WTC11 (cell line): Measurements from ENCODE around the gene PLPP1. TPM values are rescaled to one million over a fixed set of nuclear protein-coding genes. Genes with fewer than 3 reads are reported as not detected.

Source experiments
- ATAC-seq: fragments of 200-7000 bp; cut with Tn5 transposase; 2 replicates; pipeline ENCODE4 v1.10.0; 2021; ENCODE audit warnings: mild to moderate bottlenecking, moderate library complexity
- CTCF ChIA-PET: fragments of 300-600 bp; sonication (Branson Sonifier 250); formaldehyde crosslinking; loops from one replicate; lab custom pipeline; 2021; ENCODE audit warnings: antibody characterized with exemption; lab: Charles Lee
- POLR2A ChIA-PET: fragments of 350-600 bp; sonication (Branson Sonifier 250); formaldehyde crosslinking; loops from one replicate; lab custom pipeline; 2021; ENCODE audit warnings: antibody characterized with exemption; lab: Charles Lee
- DNase-seq: peaks from one replicate; pipeline ENCODE4 v3.0.0; 2021; ENCODE audit warnings: low spot score
- H3K27ac Mint-ChIP-seq: 2 replicates; pipeline ENCODE4 v1.8.0; 2021; ENCODE audit warnings: mixed read lengths
- H3K27me3 Mint-ChIP-seq: 2 replicates; pipeline ENCODE4 v1.8.0; 2021; ENCODE audit warnings: low read depth, mild to moderate bottlenecking, moderate library complexity, mixed read lengths
- H3K36me3 Mint-ChIP-seq: 2 replicates; pipeline ENCODE4 v1.8.0; 2021; ENCODE audit warnings: mixed read lengths
- H3K4me1 Mint-ChIP-seq: 2 replicates; pipeline ENCODE4 v1.8.0; 2022; ENCODE audit warnings: mixed read lengths
- H3K4me3 Mint-ChIP-seq: 2 replicates; pipeline ENCODE4 v1.8.0; 2021; ENCODE audit warnings: mild to moderate bottlenecking, moderate library complexity, mixed read lengths
- H3K9me3 Mint-ChIP-seq: 2 replicates; pipeline ENCODE4 v1.8.0; 2021; ENCODE audit warnings: mixed read lengths
- AFF4 ChIP-seq: sonication (generic); formaldehyde crosslinking; IDR thresholded peaks from 2 replicates; pipeline ENCODE4 v1.8.1; 2023; ENCODE audit warnings: mild to moderate bottlenecking, missing genetic modification reagents, borderline replicate concordance
- AR ChIP-seq: fragments of 250-450 bp; sonication (Bioruptor Pico); IDR thresholded peaks from 2 replicates; pipeline ENCODE4 v1.9.0; 2021; ENCODE audit warnings: mild to moderate bottlenecking
- ATF2 ChIP-seq: sonication (generic); formaldehyde crosslinking; IDR thresholded peaks from 2 replicates; pipeline ENCODE4 v1.8.1; 2022; ENCODE audit warnings: low read depth, missing genetic modification reagents, borderline replicate concordance
- ERG ChIP-seq: fragments of 250-450 bp; sonication (Bioruptor Pico); IDR thresholded peaks from 2 replicates; pipeline ENCODE4 v1.8.0; 2021; ENCODE audit warnings: mild to moderate bottlenecking
- ETV6 ChIP-seq: sonication (generic); formaldehyde crosslinking; IDR thresholded peaks from 2 replicates; pipeline ENCODE4 v1.8.1; 2022; ENCODE audit warnings: mild to moderate bottlenecking, missing genetic modification reagents
- FOXP1 ChIP-seq: sonication (generic); formaldehyde crosslinking; IDR thresholded peaks from 2 replicates; pipeline ENCODE4 v1.8.0; 2022; ENCODE audit warnings: missing genetic modification reagents, mild to moderate bottlenecking, moderate library complexity, borderline replicate concordance
- GABPB1 ChIP-seq: sonication (generic); formaldehyde crosslinking; IDR thresholded peaks from 2 replicates; pipeline ENCODE4 v1.8.1; 2023; ENCODE audit warnings: mild to moderate bottlenecking, missing genetic modification reagents
- GTF2I ChIP-seq: fragments of 250-450 bp; sonication (Bioruptor Pico); conservative IDR thresholded peaks from 2 replicates; pipeline ENCODE4 v1.4.0; 2021; ENCODE audit warnings: mild to moderate bottlenecking
- HMGXB4 ChIP-seq: sonication (generic); formaldehyde crosslinking; IDR thresholded peaks from 2 replicates; pipeline ENCODE4 v1.8.1; 2023; ENCODE audit warnings: mild to moderate bottlenecking, moderate library complexity, missing genetic modification reagents
- IRF1 ChIP-seq: sonication (generic); formaldehyde crosslinking; IDR thresholded peaks from 2 replicates; pipeline ENCODE4 v1.8.0; 2023; ENCODE audit warnings: missing genetic modification reagents
- NR1H2 ChIP-seq: sonication (generic); formaldehyde crosslinking; IDR thresholded peaks from 2 replicates; pipeline ENCODE4 v1.9.0; 2021; ENCODE audit warnings: mild to moderate bottlenecking, moderate library complexity, missing genetic modification reagents
- SMAD4 ChIP-seq: sonication (generic); formaldehyde crosslinking; IDR thresholded peaks from 2 replicates; pipeline ENCODE4 v1.8.0; 2022; ENCODE audit warnings: mild to moderate bottlenecking, missing genetic modification reagents
- TCF7 ChIP-seq: sonication (generic); formaldehyde crosslinking; IDR thresholded peaks from 2 replicates; pipeline ENCODE4 v1.8.0; 2022; ENCODE audit warnings: mild to moderate bottlenecking, low read depth, missing genetic modification reagents, moderate library complexity
- USF1 ChIP-seq: sonication (generic); formaldehyde crosslinking; IDR thresholded peaks from 2 replicates; pipeline ENCODE4 v1.8.0; 2022; ENCODE audit warnings: mild to moderate bottlenecking, missing genetic modification reagents
- ZNF317 ChIP-seq: sonication (generic); formaldehyde crosslinking; IDR thresholded peaks from 2 replicates; pipeline ENCODE4 v1.8.1; 2023; ENCODE audit warnings: low read depth, mild to moderate bottlenecking, moderate library complexity, missing genetic modification reagents, borderline replicate concordance
- ZSCAN18 ChIP-seq: fragments of 250-450 bp; sonication (Bioruptor Pico); IDR thresholded peaks from 2 replicates; pipeline ENCODE4 v2.1.2; 2022; ENCODE audit warnings: mild to moderate bottlenecking, moderate library complexity
- total RNA-seq: library from RNA; stranded (reverse); gene quantifications from 3 replicates; pipeline ENCODE4 v1.2.3, GENCODE V29; 2021

Gene PLPP1
- total RNA-seq, 1 experiment from 2014 or later = 43.2 TPM

GRCh38 chr5:55385227-55385626 lies 149.5 kb downstream of the PLPP1 start (continued):
- TF ChIP-seq AFF4 (CRISPR knock-in tag) = no peak
- TF ChIP-seq AR = no peak
- TF ChIP-seq ETV6 (CRISPR knock-in tag) = no peak
- TF ChIP-seq ATF2 (CRISPR knock-in tag) = no peak
- TF ChIP-seq ZNF317 (CRISPR knock-in tag) = no peak
- TF ChIP-seq GTF2I (CRISPR knock-in tag) = no peak
- no peak for TF ChIP-seq ZSCAN18 (CRISPR knock-in tag)
- no peak for TF ChIP-seq IRF1 (CRISPR knock-in tag)
- TF ChIP-seq NR1H2 (CRISPR knock-in tag) = no peak

GRCh38 chr5:55384072-55384471 lies 150.7 kb downstream of the PLPP1 start:
- Mint-ChIP-seq H3K27me3 (no peaks in the 10 kb centered on the region), H3K4me1 (peaks cover 23% of the 10 kb centered on the region), H3K4me3 (no peak overlapping the region), H3K9me3 (peaks cover 15% of the 10 kb centered on the region)
- POLR2A ChIA-PET = no interaction called here
- TF ChIP-seq HMGXB4 (CRISPR knock-in tag) (no peak), FOXP1 (CRISPR knock-in tag) (no peak), ERG (no peak), SMAD4 (CRISPR knock-in tag) (no peak), USF1 (no peak), TCF7 (no peak), GABPB1 (CRISPR knock-in tag) (no peak)
- TF ChIP-seq, all 79 proteins: peak for 0
- no peak for DNase-seq
- no peak for ATAC-seq
- Mint-ChIP-seq H3K36me3 (peaks cover 48% of the 10 kb centered on the region), H3K27ac (no peak overlapping the region)
- CTCF ChIA-PET = no interaction called here
